ENCODE measurements around the gene PLD4.

DNA sequence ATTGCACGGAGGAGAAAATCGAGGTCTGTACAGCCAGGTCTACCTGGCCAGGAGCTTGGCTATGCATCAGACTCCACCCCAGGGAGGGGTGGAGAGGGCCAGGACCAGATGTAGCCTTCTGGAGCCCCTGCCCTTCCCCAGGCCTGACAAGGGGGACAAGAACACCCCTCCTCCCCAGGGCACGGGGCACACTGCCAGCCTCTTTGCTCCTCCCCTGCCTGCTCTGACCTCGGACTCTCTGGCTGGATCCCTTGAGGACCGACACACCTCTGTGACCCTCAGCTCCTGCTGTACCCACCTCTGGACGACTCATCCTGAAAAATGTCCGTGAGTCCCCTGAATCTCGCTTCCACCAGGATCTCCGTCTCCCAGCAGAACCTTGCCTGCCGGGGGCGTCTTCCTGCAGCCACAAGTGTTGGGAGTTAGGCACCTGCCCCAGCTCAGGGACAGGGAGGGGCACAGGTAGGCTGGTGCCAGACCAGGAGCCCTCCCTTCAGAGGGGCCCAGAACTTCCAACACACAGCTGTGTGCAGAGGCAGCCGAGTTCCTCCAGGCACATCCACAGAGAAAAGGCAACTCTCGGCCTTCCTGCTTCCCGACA is 31.7 kb downstream of the PLD4 start:
- TF ChIP-seq, protein P1, sequence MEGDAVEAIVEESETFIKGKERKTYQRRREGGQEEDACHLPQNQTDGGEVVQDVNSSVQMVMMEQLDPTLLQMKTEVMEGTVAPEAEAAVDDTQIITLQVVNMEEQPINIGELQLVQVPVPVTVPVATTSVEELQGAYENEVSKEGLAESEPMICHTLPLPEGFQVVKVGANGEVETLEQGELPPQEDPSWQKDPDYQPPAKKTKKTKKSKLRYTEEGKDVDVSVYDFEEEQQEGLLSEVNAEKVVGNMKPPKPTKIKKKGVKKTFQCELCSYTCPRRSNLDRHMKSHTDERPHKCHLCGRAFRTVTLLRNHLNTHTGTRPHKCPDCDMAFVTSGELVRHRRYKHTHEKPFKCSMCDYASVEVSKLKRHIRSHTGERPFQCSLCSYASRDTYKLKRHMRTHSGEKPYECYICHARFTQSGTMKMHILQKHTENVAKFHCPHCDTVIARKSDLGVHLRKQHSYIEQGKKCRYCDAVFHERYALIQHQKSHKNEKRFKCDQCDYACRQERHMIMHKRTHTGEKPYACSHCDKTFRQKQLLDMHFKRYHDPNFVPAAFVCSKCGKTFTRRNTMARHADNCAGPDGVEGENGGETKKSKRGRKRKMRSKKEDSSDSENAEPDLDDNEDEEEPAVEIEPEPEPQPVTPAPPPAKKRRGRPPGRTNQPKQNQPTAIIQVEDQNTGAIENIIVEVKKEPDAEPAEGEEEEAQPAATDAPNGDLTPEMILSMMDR (conservative IDR thresholded peaks at IDR 0.05; ENCODE audit: low read depth in 2 of 2), result no peak
- TF ChIP-seq EZH2 (IDR thresholded peaks at IDR 0.05; ENCODE audit: low read depth, unreplicated experiment), result no peak
- no peak for TF ChIP-seq POLR2AphosphoS5 (IDR thresholded peaks at IDR 0.05; ENCODE audit: low read depth)
- no peak for TF ChIP-seq JUNB (IDR thresholded peaks at IDR 0.05; ENCODE audit: unreplicated experiment)
- TF ChIP-seq, protein P2, sequence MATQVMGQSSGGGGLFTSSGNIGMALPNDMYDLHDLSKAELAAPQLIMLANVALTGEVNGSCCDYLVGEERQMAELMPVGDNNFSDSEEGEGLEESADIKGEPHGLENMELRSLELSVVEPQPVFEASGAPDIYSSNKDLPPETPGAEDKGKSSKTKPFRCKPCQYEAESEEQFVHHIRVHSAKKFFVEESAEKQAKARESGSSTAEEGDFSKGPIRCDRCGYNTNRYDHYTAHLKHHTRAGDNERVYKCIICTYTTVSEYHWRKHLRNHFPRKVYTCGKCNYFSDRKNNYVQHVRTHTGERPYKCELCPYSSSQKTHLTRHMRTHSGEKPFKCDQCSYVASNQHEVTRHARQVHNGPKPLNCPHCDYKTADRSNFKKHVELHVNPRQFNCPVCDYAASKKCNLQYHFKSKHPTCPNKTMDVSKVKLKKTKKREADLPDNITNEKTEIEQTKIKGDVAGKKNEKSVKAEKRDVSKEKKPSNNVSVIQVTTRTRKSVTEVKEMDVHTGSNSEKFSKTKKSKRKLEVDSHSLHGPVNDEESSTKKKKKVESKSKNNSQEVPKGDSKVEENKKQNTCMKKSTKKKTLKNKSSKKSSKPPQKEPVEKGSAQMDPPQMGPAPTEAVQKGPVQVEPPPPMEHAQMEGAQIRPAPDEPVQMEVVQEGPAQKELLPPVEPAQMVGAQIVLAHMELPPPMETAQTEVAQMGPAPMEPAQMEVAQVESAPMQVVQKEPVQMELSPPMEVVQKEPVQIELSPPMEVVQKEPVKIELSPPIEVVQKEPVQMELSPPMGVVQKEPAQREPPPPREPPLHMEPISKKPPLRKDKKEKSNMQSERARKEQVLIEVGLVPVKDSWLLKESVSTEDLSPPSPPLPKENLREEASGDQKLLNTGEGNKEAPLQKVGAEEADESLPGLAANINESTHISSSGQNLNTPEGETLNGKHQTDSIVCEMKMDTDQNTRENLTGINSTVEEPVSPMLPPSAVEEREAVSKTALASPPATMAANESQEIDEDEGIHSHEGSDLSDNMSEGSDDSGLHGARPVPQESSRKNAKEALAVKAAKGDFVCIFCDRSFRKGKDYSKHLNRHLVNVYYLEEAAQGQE (IDR thresholded peaks at IDR 0.05; ENCODE audit: unreplicated experiment), result no peak
- TF ChIP-seq, protein P3, sequence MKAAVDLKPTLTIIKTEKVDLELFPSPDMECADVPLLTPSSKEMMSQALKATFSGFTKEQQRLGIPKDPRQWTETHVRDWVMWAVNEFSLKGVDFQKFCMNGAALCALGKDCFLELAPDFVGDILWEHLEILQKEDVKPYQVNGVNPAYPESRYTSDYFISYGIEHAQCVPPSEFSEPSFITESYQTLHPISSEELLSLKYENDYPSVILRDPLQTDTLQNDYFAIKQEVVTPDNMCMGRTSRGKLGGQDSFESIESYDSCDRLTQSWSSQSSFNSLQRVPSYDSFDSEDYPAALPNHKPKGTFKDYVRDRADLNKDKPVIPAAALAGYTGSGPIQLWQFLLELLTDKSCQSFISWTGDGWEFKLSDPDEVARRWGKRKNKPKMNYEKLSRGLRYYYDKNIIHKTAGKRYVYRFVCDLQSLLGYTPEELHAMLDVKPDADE (IDR thresholded peaks at IDR 0.05), result no peak
- no peak for TF ChIP-seq CREB1 (CRISPR knock-in tag; IDR thresholded peaks at IDR 0.05; ENCODE audit: low read depth)
- TF ChIP-seq ZNF114 (CRISPR knock-in tag; IDR thresholded peaks at IDR 0.05), result no peak
